Brain microvascular endothelial cell (primary cell): ENCODE data around the gene ZNF283.
"Not testable (repeated sequence)": the region's sequence is repeated elsewhere in the genome, so short reads cannot be mapped to it uniquely, and the experiment has no call there.

Source experiments
- DNase-seq: peaks from one replicate; pipeline ENCODE4 v3.0.0-alpha.2; 2020
- H3K27ac ChIP-seq: fragments of 250-450 bp; sonication (Bioruptor Pico); 2 replicates; pipeline ENCODE4 v1.5.1; 2020; ENCODE audit warnings: mild to moderate bottlenecking, moderate library complexity
- H3K27me3 ChIP-seq: fragments of 250-450 bp; sonication (Bioruptor Pico); replicated peaks from 2 replicates; pipeline ENCODE4 v1.5.1; 2020; ENCODE audit warnings: mild to moderate bottlenecking
- H3K36me3 ChIP-seq: fragments of 250-450 bp; sonication (Bioruptor Pico); replicated peaks from 2 replicates; pipeline ENCODE4 v1.5.1; 2020; ENCODE audit warnings: mild to moderate bottlenecking
- H3K4me3 ChIP-seq: 2 replicates; pipeline ENCODE4 v1.5.1; 2011; ENCODE audit warnings: low read depth, mild to moderate bottlenecking, control low read depth, low read length, moderate library complexity
- CTCF ChIP-seq: IDR thresholded peaks from 2 replicates; pipeline ENCODE4 v1.5.1; 2011; ENCODE audit warnings: low read depth, mild to moderate bottlenecking, moderate library complexity, low read length, control low read depth, inconsistent platforms; ENCODE audit errors: missing control alignments
- in situ Hi-C: cut with HindIII; loops from 2 replicates; pipeline ENCODE4 v1.10.0; 2017; ENCODE audit warnings: low sequenced_read_pairs, low pct_ligation_motif_present

The ZNF283 gene

GRCh38 chr19:43812259-43812658 lies 14.9 kb upstream of the ZNF283 start:
- Histone ChIP-seq H3K27me3 (no peaks in the 10 kb centered on the region), H3K27ac (no peak overlapping the region), H3K36me3 (no peaks in the 10 kb centered on the region), H3K4me3 (no peak overlapping the region)
- in situ Hi-C loops: no loop called here
- DNase-seq: no peak
- no peak for TF ChIP-seq CTCF

- H3K4me3 ChIP-seq: no peak overlapping the region
- TF ChIP-seq CTCF: no peak
- in situ Hi-C loops: no loop called here
- H3K27me3 ChIP-seq: no peaks in the 10 kb centered on the region
- H3K36me3 ChIP-seq: no peaks in the 10 kb centered on the region
- DNase-seq: no peak
- H3K27ac ChIP-seq: no peak overlapping the region
Observed at GRCh38 chr19:43812688-43813087, 14.4 kb upstream of the ZNF283 start.

- no peak overlapping the region for H3K27ac ChIP-seq
- in situ Hi-C loops: no loop called here
- H3K36me3 ChIP-seq: no peaks in the 10 kb centered on the region
- H3K27me3 ChIP-seq: no peaks in the 10 kb centered on the region
- no peak for DNase-seq
- H3K4me3 ChIP-seq: no peak overlapping the region
- TF ChIP-seq CTCF: no peak
Observed at GRCh38 chr19:43814663-43815352, 12.3 kb upstream of the ZNF283 start.

- H3K27me3 ChIP-seq, H3K36me3 ChIP-seq, H3K4me3 ChIP-seq, in situ Hi-C loops, DNase-seq, H3K27ac ChIP-seq: not testable (repeated sequence)
Observed at GRCh38 chr19:43817454-43817853, 9.7 kb upstream of the ZNF283 start.

GRCh38 chr19:43818500-43818899 lies 8.6 kb upstream of the ZNF283 start:
- H3K27me3 ChIP-seq: no peaks in the 10 kb centered on the region

More at GRCh38 chr19:43818500-43818899, 8.6 kb upstream of the ZNF283 start:
- Histone ChIP-seq H3K4me3 (no peak overlapping the region), H3K27ac (no peak overlapping the region), H3K36me3 (no peaks in the 10 kb centered on the region)
- in situ Hi-C loops: no loop called here
- TF ChIP-seq CTCF: no peak
- DNase-seq: no peak
